HepG2 (cell line): ENCODE data around the gene TLK1. TPM values are rescaled to one million over a fixed set of nuclear protein-coding genes. Genes with fewer than 3 reads are reported as not detected.
A peak's percentile ranks its signal among the peaks of the same experiment; 100 is the strongest.

Source experiments
- ATAC-seq: fragments of 200-7000 bp; cut with Tn5 transposase; 3 replicates; pipeline ENCODE4 v1.9.1; 2020; ENCODE audit warnings: mild to moderate bottlenecking, moderate library complexity
- BruUV-seq: library from RNA; stranded (reverse); fragments of 400-500 nt; replicated peaks from 2 replicates; lab custom pipeline; 2021; lab: Mats Ljungman, UMichigan
- CTCF ChIA-PET: fragments of 300-600 bp; formaldehyde crosslinking; extraction: SDS; loops from one replicate; lab custom pipeline; 2021; ENCODE audit warnings: low total read pairs, inconsistent platforms, low intra/inter-chr PET ratio; lab: Yijun Ruan, JAX
- POLR2A ChIA-PET: fragments of 350-600 bp; sonication (Branson Sonifier 250); formaldehyde crosslinking; loops from one replicate; lab custom pipeline; 2020; ENCODE audit warnings: antibody characterized with exemption, inconsistent platforms; lab: Yijun Ruan, JAX
- DNase-seq: peaks from one replicate; pipeline ENCODE4 v3.0.0-alpha.2; 2015; ENCODE audit warnings: low spot score
- FAIRE-seq: peaks from 3 replicates; lab custom pipeline; 2011; peaks lifted over from hg19 to GRCh38; lab: Jason Lieb, UNC
- H2AFZ ChIP-seq: one replicate; pipeline ENCODE4 v1.6.1; 2011; ENCODE audit warnings: low read length, inconsistent platforms
- H3K27ac ChIP-seq: fragments of 300-600 bp; 3 replicates; pipeline ENCODE4 v1.8.0; 2011; ENCODE audit warnings: mixed run types, mild to moderate bottlenecking, mixed read lengths, low read length, inconsistent platforms; ENCODE audit not compliant: insufficient read depth; ENCODE audit errors: extremely low read length
- H3K27me3 ChIP-seq, 2 experiments: fragments of 200-600 bp in 1 of 2; 2 replicates in 1 of 2; 3 replicates in 1 of 2; pipeline versions ENCODE4 v1.6.0 to v1.8.0; 2011; ENCODE audit warnings: low read length in 2 of 2, mild to moderate bottlenecking in 2 of 2, moderate library complexity in 2 of 2, inconsistent platforms in 1 of 2; ENCODE audit not compliant: insufficient read depth in 2 of 2, control insufficient read depth in 1 of 2
- H3K36me3 ChIP-seq, 2 experiments: fragments of 200-600 bp in 1 of 2; replicated peaks in 1 of 2; 2 replicates in 1 of 2; 3 replicates in 1 of 2; pipeline versions ENCODE4 v1.5.1 to v1.8.0; 2011; ENCODE audit warnings: low read length in 2 of 2, inconsistent platforms in 1 of 2; ENCODE audit not compliant: insufficient read depth in 2 of 2, control insufficient read depth in 1 of 2
- H3K4me1 ChIP-seq: 2 replicates; pipeline ENCODE4 v1.5.1; 2012; ENCODE audit warnings: low read length, inconsistent platforms; ENCODE audit not compliant: insufficient read depth
- H3K4me2 ChIP-seq: 2 replicates; pipeline ENCODE4 v1.6.0; 2011; ENCODE audit warnings: low read depth, low read length, inconsistent platforms
- H3K4me3 ChIP-seq, 3 experiments: fragments of 200-600 bp in 1 of 3; sonication (generic), shearing (Covaris generic) in 1 of 3; replicated peaks in 1 of 3; 2 replicates each; pipeline ENCODE4 v1.5.1; 2011 to 2016; ENCODE audit warnings: low read length in 3 of 3, inconsistent platforms in 2 of 3, low read depth in 2 of 3, mild to moderate bottlenecking in 2 of 3, control low read depth in 1 of 3, mixed read lengths in 1 of 3; ENCODE audit not compliant: insufficient read depth in 1 of 3
- H3K79me2 ChIP-seq: one replicate; pipeline ENCODE4 v1.6.1; 2011; ENCODE audit warnings: low read length, inconsistent platforms; ENCODE audit not compliant: insufficient read depth
- H3K9ac ChIP-seq: 2 replicates; pipeline ENCODE4 v1.6.0; 2011; ENCODE audit warnings: mild to moderate bottlenecking, low read depth, low read length, inconsistent platforms; ENCODE audit not compliant: insufficient read depth
- H3K9me3 ChIP-seq: 2 replicates; pipeline ENCODE4 v1.5.1; 2012; ENCODE audit warnings: mild to moderate bottlenecking, low read length
- H4K20me1 ChIP-seq: 2 replicates; pipeline ENCODE4 v1.6.0; 2011; ENCODE audit warnings: inconsistent platforms, mild to moderate bottlenecking, low read length, moderate library complexity; ENCODE audit not compliant: insufficient read depth
- CBX2 ChIP-seq, 2 experiments: fragments of 200-600 bp in 1 of 2; sonication (generic); formaldehyde crosslinking in 1 of 2; IDR thresholded peaks; 2 replicates each; pipeline versions ENCODE4 v1.7.0 to v1.8.1; 2018 to 2022; ENCODE audit warnings: low read depth in 2 of 2, low read length in 1 of 2, mild to moderate bottlenecking in 1 of 2, missing genetic modification reagents in 1 of 2
- CEBPB ChIP-seq: IDR thresholded peaks from 2 replicates; pipeline ENCODE4 v1.6.1; 2011; ENCODE audit warnings: low read depth, low read length, improper control_type of control experiment, borderline replicate concordance
- PTBP1 ChIP-seq: fragments of 200-400 bp; formaldehyde crosslinking; IDR thresholded peaks from 2 replicates; pipeline ENCODE4 v1.6.1; 2018; ENCODE audit warnings: low read length, low read depth; ENCODE audit not compliant: poor library complexity, severe bottlenecking
- ZNF629 ChIP-seq: sonication (generic); formaldehyde crosslinking; conservative IDR thresholded peaks from 2 replicates; pipeline ENCODE4 v1.5.0; 2020; ENCODE audit warnings: missing genetic modification reagents
- WGBS: methylation state at CpG from one replicate; pipeline ENCODE4 v1.1.6; 2017; ENCODE audit warnings: low lambda C conversion rate; 5-methylcytosine and 5-hydroxymethylcytosine counted together
- in situ Hi-C: cut with HindIII; loops from 2 replicates; pipeline ENCODE4 v1.10.0; 2017; ENCODE audit warnings: low pct_unique_long_range_greater_than_20kb; ENCODE audit not compliant: extremely low pct_ligation_motif_present
- intact Hi-C: fragments of 100-400 bp; cut with micrococcal nuclease; formaldehyde crosslinking; loops from one replicate; pipeline ENCODE4 v1.10.0; 2022; ENCODE audit not compliant: unreplicated experiment
- polyA plus RNA-seq, 8 experiments: library from polyadenylated mRNA; depleted of rRNA in 3 of 8; stranded (reverse) in 7 of 8; unstranded in 1 of 8; fragments of >200 nt; fragmentation: Illumina TruSeq in 4 of 8; extraction: Trizol in 4 of 8; gene quantifications; 2 replicates each; pipeline versions ENCODE4 v1.2.1 to v1.2.3, GENCODE V29; 2011 to 2016; ENCODE audit warnings: low read depth in 4 of 8, missing spikeins in 1 of 8, mixed read lengths in 1 of 8; ENCODE audit not compliant: insufficient read depth in 1 of 8
- total RNA-seq, 5 experiments: library from RNA; depleted of rRNA; stranded (reverse); fragments of >200 nt; fragmentation: Illumina TruSeq; extraction: Trizol; gene quantifications; 2 replicates each; pipeline ENCODE4 v1.2.3, GENCODE V29; 2016; ENCODE audit warnings: low read depth in 1 of 5

The TLK1 gene
- total and polyA plus RNA-seq, 2 of the 13 experiments (the other 11 are each of a cell fraction or from before 2014, with no cell fraction given): 16.8 to 28.7 TPM

DNA sequence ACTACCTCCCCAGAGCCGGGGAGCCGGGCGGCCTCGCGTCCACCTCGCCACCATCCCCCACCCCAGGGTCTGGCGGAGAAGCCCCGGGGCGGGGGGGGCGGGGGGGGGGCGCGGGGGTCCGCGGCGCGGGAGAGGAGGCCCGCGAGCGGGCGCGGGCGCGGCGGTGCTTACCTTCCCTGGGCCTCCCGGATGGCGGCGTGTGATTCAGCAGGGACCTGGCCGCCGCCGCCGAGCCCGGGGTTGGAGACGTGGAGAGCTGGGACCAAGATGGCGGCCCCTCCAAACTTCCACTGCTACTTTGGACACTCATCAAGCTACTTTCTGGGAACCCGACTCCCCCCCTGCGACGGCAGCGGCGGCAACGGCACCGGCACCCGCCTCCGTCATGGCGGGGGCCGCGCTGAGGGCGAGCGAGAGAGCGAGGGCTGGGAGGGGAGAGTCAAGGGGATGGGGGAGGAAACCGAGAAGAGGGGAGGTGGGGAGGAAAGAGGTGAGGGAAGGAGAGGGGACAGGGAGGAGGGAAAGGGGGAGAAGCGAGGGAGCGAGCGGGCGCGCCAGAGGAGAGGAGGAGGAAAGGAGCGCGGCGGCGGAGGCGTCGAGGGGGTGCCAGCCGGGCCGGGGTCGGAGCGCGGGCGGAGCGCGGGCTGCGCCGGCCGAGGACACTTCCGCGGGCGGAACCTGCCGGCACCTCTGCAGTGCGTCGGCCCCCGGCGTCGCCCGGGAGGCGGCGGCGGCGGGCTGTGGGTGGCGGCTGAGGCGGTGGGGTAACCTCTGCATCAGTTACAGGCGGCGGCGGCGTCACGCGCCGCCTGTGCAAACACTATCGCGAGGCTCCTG, at the start of gene TLK1 (continued):
- no peak for TF ChIP-seq PTBP1

GRCh38 chr2:171210216-171210863, 49.6 kb upstream of the TLK1 start:
- no peak for DNase-seq
- Histone ChIP-seq H3K4me3 (no peak overlapping the region), H3K27ac (no peak overlapping the region), H3K27me3 (peaks cover 3 to 9% of the 10 kb centered on the region in 2 experiments; a peak in 2 of 5 replicates), H3K9me3 (no peaks in the 10 kb centered on the region), H3K79me2 (no peaks in the 10 kb centered on the region), H4K20me1 (no peaks in the 10 kb centered on the region), H3K4me2 (peak overlapping the region; percentile 4; the same call in 1 of the 2 replicates), H2AFZ (no peak overlapping the region), H3K4me1 (0 out of 2 replicates have a peak, but pooled peaks cover 6% of the 10 kb centered on the region), H3K9ac (no peak overlapping the region), H3K36me3 (no peaks in the 10 kb centered on the region)
- intact Hi-C loops: no loop called here
- FAIRE-seq: no peak
- in situ Hi-C loops: no loop called here
- 22% methylated on average over 9 of the region's 9 CpGs for whole genome bisulfite sequencing
- CTCF ChIA-PET: no interaction called here
- TF ChIP-seq CBX2 (IDR thresholded peaks at IDR 0.05; ENCODE audit: low read depth, low read length) (0 out of 2 replicates have a peak, but pooled peaks have one; percentile 44), CBX2 (CRISPR knock-in tag; IDR thresholded peaks at IDR 0.05; ENCODE audit: low read depth) (no peak), CEBPB (peak; percentile 70; the same call in 1 of the 2 replicates), ZNF629 (CRISPR knock-in tag) (no peak)
- POLR2A ChIA-PET: no interaction called here
- peak; percentile 63 for ATAC-seq
- BruUV-seq: no TSS peak
